ENCODE measurements around the gene RYK.
"Not testable (repeated sequence)": the region's sequence is repeated elsewhere in the genome, so short reads cannot be mapped to it uniquely, and the experiment has no call there.

RYK gene
- 42.7 to 52.5 reads per million in 2 donors for total RNA-seq

DNA sequence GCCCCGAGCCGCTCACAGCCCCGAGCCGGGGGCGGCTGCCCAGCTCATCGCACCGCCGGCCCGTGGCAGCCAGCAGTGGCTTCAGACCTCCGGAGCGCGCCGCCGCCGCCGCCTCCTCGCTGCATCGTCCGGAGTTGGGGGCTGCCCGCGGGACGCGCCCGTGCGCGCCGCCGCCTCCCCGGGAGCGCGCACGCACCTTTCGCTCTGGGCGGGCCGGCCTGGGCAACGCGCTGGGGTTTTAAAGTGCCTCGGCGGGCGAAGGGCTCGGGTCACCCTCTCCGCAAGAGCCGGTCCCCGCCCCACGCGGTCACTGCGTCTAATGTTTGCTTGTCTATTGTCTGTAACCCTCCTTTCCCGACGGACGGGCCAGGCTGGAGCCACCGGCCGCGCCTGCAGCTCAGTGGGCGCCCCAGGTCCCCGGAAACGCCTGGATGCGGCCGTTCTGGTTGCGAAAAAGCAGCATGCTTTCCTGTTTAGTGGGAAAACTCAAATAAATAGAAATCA is at the start of gene RYK:
RYK (minus strand) TSS at position 143 of the 504 bp plus-strand sequence. CDS start 205 bp downstream, outside the sequence.
- DNase-seq: peak; percentile 58

DNA sequence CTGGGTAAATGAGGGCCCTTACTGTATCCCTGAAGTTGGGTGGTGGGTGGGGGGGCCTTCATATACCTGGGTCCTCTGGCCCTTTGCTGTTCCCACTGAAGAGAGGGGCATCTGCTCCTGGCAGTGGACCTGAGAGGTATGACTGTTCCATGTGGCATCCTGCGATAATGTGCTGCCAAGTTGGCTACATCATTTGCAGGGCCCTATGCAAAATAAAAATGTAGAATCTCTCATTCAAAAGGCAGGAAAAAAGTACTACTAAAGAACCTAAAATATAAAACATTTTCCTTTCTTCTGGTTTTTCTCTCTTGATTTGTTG is 49.2 kb upstream of the RYK start:
- DNase-seq: no peak

DNA sequence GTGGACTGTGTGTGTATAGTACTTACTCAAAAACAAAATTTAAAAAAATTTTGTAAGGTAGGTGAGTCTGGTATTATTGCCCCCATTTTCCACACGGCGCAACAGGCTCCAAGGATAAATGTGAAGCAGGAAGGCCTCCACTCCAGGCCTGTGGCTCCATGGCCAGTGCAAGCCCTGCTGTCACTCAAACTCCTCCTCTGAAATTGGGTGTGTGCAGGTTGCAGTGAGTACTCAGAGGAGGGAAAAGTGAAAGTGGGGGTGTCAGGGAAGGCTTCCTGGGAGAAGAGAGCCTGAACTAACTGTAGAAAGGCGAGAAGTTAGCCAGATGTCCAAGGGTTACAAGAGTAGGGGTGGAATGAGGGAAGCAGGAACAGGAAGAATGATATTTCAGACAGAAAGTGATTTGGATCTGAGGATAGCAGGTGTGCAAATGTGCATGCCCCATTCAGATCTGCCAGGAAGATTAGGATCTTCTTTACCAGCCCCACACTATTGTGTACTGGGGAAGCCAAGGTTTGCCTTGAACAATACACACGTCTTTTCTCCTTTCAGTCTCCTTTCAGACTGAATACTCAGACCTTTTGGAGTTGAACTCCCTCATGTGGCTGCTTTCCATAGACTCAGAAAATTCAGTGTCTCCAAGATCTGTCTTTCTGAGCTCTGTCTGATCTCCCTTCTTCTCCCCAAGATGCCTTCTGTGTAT is 48.7 kb upstream of the RYK start:
- DNase-seq: no peak

DNA sequence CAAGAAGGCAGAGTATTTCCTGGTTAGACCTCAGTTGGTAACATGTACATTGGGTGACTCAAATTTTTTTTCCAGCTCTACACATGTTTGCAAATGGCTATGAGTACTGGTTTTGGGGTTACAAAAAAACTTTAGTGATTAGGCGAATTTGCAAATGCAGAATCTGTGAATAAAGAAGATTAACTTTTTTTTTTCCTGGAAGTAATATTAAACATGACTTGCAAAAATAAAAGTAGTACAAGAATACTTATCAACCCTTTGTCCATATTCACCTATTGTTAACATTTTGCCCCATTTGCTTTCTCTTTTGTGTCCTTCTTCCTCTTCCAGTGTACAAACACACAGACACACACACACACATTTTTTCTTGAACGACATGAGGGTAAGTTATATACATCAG is 47.6 kb upstream of the RYK start:
- DNase-seq: no peak

DNA sequence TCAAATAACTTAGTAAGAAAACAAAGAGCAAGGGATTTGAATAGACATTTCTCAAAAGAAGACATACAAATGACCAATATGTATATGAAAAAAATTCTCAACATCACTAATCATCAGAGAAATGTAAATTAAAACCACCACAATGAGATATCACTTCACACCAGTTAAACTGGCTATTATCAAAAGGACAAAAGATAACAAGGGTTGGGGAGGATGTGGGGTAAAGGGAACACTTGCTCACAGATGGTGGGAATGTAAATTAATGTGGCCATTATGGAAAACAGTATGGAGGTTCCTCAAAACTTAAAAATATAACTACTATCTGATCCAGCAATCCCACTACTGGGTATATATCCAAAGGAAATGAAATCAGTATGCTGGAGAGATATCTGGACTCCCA is 46.0 kb upstream of the RYK start:
- DNase-seq: no peak

DNA sequence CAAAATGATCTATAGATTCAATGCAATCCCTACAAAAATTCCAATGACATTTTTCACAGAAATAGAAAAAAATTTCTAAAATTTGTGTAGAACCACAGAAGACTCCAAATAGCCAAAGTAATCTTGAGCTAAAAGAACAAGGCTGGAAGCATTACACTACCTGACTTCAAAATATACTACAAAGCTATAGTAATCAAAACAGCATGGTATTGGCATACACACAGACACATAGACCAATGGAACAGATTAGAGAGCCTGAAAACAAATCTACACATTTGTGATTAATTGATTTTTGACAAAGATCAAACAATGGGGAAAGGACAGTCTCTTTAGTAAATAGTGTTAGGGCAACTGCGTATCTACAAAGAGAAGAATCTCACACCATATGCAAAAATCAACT is 45.3 kb upstream of the RYK start:
- no peak for DNase-seq

DNA sequence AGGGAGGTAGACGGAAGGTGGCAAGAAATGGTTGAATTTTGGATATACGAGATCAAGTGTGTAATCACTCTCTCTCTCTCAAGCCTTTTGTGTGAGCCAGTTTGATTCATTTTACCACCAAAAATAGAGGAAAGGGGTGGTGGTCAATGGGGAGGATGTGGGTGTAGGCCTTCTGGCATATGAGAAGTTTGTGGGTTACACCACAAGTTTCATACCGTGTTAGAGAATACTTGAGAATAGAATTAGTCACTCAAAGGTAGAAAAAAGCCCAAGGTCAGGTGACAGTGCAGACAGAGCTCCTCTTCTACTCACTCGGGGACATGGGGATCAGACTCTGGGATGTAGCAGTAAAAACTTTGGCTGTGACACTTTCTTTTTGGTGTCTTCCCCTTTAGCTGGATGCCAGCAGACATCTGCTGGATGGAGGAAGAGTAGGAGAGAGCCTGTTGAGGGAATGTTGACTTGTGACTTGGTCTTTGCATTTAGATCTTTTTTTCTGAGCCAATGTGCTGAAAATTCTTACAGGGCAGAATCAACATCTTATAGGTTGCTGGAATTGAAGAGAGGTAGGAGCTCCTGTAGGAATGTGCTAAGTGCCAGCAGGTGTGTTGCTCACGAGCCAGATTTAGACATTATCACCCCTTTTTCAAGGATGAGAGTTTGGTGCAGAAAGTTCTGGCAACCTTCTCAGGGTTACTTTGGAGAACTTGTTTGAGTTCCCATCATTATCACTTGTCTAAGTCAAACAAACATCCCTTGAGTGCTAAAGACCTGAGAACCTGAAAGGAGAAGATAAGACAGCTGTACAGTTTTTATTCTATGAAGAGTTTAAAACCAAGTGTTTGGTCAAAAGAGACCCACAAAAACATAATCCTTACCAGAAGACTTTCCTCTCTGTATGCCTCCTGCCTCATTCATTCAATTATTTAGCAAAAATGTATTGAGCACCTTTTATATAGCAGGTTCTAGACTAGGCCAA is 43.9 kb upstream of the RYK start:
- DNase-seq: peak; percentile 27

DNA sequence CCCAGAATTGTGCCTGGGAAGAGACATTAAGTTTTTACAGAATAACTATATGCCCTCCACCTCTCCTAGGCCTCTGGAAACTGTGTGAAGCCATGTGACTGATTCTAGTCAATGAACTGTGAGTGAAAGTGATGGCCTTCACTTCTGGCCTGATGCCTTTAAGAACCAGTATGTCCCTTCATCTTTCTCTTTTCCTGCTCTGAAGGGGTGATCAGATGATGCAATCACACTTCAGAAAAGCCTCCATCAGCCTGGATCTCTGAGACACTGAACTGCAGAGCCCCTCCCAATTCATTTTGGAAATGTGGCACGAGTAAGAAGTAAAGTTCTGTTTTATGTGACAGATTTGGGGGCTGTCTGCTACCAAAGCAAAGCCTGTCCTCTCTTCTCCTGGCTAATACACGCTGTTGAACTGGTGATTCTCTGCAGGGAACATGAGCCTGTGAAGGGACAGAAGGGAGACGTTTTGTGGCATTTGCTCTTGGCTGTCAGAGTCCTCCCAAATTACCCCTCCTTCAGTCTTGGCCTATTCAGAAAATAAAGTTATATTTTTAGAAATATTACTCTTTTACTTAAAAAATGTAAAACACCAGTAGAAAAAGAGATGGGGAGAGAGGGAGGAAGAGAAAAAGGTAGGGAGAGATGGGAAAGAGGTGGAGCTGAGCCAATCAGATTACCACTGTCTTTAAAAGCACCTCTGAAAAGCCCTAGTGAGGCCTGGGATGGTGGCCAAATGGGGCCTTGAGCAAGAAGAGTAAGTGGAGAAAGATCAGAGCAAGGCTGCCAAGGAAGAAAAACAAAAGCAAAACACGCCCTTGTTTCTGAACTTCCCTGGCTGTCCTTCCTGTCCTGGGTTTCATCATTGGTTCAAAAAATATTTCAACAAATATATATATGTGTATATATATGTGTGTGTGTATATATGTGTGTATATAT is 40.9 kb upstream of the RYK start:
- no peak for DNase-seq

DNA sequence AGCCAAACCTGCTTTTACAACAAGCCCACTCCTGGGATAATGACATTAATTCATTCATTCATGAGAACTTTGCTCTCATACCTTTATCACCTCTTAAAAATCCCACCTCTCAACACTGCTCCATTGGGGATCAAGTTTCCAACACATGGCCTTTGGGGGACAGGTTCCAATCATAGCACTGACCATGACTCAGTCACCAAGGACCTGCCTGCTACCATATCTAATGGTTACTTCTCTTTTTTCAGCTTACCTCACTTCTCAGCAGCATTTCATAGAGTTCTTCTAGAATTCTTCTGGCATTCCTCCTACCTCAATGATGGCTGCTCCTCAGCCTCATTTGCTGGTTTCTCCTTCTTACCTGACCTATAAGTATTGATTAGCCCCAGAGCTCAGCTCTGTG is 36.9 kb upstream of the RYK start:
- DNase-seq: no peak

DNA sequence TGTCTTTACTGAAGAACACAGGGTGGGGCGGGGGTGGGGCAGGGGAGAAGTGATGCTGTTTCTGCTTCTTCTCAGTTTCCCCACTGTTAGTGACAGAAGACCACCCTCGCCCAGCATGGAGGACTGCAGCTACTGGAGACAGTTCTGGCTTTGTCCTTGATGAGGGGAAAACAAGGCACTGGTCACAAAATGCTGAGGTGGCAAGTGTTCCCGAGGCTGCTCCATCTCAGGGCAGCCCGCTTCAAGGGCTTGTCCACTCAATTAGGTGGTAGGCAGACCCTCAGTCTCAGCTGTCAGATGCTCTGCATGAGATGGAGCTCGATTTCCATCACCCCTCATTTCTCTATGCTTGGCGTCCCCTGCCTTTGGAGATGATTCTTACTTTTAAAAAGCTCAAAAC is 33.8 kb upstream of the RYK start:
- no peak for DNase-seq

DNA sequence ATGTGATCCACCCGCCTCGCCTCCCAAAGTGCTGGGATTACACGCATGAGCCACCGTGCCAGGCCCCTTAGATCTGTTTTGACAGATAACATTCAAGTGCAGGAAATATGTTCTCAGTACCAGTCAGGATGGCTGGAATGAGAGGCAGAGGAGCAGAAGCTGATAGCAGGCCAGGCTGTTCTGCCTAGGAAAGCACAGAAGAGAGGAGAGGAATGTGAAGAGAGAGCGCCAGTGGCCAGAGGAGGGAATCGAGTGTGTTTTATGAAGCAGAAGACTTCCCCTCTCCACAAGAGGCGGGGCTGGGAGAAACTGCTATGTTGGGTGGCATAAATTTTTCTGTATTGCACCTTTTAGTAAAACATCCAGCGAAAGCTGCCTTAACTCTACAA is 32.0 kb upstream of the RYK start:
- no peak for DNase-seq

DNA sequence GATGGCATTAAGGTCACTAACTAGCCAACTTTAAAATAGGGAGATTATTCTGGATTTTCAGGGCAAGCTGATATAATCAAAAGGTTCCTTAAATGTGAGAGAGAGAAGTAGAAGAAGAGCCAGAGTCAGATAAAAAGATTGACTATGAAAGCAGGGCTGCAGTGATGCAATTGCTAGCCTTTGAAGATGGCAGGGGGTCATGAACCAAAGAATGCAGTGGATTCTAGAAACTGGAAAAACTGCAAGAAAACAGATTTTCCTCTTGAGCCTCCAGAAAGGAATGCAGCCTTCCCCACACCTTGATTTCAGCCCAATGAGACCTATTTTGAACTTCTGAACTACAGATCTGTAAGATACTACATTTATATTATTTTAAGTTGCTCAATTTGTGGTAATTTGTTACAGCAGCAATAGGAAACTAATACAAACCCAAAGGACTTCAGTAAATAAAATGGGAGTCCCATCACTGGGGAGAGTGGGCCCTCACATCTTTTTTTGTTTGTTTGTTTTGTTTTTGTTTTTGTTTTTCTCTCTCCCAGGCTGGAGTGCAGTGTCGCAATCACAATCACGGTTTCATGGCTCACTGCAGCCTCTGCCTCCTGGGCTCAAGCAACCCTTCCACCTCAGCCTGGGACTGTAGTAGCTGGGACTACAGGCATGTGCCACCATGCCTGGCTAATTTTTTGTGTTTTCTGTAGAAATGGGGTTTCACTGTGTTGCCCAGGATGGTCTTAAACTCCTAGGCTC is 31.4 kb upstream of the RYK start:
- DNase-seq: no peak

DNA sequence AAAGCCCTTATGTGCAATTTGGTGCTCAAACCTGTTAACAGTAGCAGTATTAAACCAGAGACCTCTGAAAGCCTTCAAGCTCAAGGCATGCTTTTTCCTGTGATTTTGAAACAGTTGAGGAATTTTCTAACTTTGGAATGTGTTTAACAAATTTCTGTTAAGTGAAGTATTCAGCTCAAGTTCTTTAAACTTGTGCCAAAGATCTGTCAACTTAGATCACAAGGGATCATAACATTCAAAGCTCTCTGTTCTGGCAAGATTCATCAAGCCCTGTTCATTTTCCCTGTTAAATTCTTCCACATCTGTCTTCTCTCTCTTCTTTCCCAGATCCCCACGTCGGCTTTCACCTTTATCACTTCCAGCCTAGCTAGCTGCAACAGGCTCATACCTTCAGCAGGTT is 28.8 kb upstream of the RYK start:
- DNase-seq: no peak

DNA sequence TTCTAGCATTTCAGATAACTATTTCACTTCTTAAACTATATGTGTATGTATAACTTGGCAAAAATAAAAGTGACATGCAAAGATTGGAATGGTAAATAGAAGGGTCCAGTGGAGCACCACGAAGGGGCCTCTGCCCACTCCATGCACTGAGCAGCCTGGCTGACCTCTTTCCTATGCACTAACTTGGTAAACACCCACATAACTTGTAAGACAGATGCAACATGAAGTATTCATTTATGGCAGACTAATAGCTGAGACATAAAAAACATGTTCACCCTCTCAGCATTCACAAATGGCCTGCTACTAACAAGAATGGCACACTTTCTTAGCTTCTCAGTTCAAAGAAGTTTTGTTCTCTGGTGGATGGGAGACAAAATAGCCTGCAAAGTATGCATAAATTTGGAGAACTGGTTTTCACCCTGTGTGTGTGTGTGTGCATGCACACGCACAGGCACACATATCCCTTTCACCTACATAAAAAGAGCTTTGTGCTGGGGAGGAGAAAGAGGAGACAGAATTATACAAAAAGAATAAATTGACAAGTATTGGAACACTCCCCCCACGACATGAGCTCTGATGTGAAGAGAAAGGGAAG is 26.5 kb upstream of the RYK start:
- DNase-seq: no peak

DNA sequence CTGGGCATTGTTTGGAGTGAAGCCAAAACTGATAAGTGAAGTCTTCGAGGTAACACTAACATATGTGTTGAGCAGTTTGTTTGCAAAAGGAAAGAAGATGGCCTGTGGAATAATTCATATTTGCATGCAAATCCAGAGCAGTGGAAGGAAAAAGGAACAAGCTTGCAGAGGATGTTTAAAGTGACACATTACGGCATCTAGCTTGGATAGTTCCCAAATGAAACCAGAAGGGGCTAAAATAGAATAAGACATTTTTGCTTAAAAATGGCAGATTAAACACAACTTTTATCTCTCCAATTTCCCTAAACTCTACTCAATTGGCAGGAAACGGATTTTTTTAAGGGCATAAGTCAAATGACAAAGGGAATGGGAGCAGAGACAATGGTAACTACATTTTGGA is 25.4 kb upstream of the RYK start:
- no peak for DNase-seq

DNA sequence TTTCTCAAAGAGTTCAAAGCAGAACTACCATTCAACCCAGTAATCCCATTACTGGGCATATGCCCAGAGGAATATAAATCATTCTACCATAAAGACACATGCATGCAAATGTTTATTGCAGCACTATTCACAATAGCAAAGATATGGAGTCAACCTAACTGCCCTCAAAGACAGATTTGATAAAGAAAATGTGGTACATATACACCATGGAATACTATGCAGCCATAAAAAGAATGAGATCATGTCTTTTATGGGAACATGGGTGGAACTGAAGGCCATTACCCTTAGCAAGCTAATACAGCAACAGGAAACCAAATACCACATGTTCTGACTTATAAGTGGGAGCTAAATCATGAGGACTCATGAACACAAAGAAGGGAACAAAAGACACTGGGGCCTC is 24.5 kb upstream of the RYK start:
- DNase-seq: not testable (repeated sequence)

DNA sequence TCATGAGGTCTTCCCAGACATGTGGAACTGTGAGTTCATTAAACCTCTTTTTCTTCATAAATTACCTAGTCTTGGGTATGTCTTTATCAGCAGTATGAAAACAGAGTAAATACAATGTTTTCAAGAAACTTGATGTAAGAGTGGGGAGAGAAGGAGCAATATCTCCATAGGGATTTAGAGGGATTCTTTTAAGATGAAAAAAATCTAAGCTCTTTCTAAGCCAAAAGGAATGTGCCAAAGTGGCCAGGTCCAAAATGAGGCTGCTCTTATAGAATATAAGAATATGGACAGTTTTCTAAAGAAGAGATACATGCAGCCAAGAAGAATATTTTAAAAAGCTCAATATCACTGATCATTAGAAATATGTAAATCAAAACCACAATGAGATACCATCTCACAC is 23.9 kb upstream of the RYK start:
- no peak for DNase-seq

DNA sequence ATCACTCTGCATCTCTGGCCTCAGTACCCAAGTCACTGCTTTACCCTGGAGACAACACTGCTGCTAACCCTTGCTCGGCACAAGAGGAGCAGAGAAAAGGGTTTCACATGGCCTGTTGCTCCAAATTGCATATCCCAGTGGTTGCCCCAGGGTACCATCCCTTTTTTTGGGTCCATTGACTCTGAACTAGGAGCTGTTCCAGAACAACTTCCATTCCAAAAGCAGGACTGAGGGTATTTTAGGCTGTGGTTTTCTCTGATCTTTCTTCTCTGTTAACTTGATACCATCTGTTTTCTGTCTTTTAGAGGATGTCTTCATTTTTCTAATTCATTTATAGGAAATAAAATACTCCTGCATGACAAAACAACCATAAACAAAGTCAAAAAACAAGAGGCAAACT is 17.3 kb upstream of the RYK start:
- no peak for DNase-seq

DNA sequence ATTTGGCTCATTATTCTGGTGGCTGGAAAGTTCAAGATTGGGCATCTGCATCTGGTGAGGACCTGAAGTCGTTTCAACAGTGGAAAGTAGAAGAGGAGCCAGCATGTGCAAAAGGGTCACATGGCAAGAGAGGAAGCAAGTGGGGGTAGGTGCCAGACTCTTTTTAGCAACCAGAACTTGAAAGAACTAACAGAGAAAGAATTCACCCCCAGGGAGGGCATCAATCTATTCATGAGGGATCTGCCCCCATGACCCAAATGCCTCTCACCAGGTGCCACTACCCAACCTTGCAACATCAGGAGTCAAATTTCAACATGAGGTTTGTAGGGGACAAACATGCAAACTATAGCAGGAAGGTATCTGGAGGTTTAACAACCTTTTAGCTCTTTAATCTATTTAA is 10.3 kb upstream of the RYK start:
- DNase-seq: no peak

DNA sequence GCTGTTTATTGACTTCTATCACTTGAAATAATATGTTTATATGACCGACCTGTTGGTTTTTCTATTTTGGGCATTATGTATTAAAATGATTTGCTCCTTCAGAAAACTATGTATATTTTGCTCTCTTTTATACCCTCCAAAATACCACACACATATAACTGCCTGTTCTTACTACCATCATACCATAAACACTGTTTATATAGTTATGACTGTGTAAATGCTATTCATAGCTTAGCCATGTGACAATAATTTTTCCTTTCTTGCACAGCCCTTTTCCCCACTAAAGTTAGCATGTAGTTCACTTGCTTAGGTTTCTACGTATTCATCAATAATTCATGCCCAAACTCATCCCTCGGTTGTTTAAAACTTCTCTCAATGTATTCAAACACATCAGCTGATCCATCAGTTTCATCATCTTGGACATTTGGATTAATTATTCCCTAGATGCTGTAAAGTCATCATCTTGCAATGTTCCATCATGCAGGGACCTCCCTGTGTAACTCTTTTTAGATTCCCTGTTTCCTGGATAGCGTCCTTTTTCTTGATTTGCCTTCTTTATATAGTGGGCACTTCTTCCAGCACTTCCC is 8.2 kb upstream of the RYK start:
- DNase-seq: no peak

DNA sequence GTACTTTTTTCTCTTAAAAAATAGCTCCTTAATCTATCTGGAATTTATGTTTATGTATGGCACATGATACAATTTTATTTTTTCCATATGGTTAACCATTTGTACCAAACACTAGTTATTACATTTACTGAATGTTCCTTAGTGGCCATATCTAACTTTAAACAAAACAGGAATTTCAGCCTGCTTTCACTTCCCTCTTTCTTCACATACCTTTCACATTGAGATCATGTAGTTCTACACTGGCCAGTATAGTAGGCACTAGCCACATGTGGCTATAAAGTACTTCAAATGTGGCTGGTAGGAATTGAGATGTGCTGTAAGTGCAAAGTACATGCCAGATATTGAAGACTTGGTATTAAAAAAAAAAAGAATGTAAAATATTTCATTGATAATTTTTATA is 4.7 kb upstream of the RYK start:
- no peak for DNase-seq

All from T-helper 9 cell (primary cell).